BE2C (cell line): ENCODE results near the gene PALMD.

Source experiments
- DNase-seq: peaks from one replicate; pipeline ENCODE4 v3.0.0-alpha.2; 2020
- H3K27me3 ChIP-seq: fragments of 250-450 bp; sonication (Bioruptor Pico); 2 replicates; pipeline ENCODE4 v1.5.1; 2020; ENCODE audit warnings: mild to moderate bottlenecking
- H3K36me3 ChIP-seq: fragments of 250-450 bp; sonication (Bioruptor Pico); 2 replicates; pipeline ENCODE4 v1.5.1; 2020; ENCODE audit warnings: mild to moderate bottlenecking
- H3K4me1 ChIP-seq: fragments of 250-450 bp; sonication (Bioruptor Pico); 2 replicates; pipeline ENCODE4 v1.5.1; 2020
- H3K4me3 ChIP-seq: 2 replicates; pipeline ENCODE4 v1.5.1; 2011; ENCODE audit warnings: low read depth, low read length
- H3K9me3 ChIP-seq: fragments of 250-450 bp; sonication (Bioruptor Pico); 2 replicates; pipeline ENCODE4 v1.5.1; 2020
- CTCF ChIP-seq: IDR thresholded peaks from 2 replicates; pipeline ENCODE4 v1.5.1; 2012; ENCODE audit warnings: mild to moderate bottlenecking, low read depth, low read length

PALMD gene

DNA sequence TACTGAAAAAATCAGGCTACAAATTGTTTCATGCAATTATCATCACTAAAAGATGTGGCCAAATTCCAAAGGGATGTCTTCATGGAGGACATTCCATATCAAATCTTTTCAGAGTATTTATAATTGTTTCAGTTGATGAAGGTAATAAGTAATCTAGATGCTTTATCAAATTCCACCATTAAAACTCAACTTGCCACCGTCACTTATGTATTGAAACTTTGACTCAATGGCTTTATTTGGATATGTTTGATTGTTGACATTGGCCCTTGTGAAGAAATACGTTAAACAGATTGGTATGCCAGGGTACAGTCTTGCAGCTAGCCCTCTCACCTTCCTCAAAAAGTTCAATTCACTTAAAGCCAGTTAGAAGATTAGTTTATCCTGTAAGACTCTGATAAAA is 32.2 kb upstream of the PALMD start:
- no peak for TF ChIP-seq CTCF
- no peaks in the 10 kb centered on the region for H3K4me1 ChIP-seq
- no peaks in the 10 kb centered on the region for H3K27me3 ChIP-seq
- no peak overlapping the region for H3K4me3 ChIP-seq
- DNase-seq, result no peak
- H3K36me3 ChIP-seq, result no peaks in the 10 kb centered on the region
- no peaks in the 10 kb centered on the region for H3K9me3 ChIP-seq

DNA sequence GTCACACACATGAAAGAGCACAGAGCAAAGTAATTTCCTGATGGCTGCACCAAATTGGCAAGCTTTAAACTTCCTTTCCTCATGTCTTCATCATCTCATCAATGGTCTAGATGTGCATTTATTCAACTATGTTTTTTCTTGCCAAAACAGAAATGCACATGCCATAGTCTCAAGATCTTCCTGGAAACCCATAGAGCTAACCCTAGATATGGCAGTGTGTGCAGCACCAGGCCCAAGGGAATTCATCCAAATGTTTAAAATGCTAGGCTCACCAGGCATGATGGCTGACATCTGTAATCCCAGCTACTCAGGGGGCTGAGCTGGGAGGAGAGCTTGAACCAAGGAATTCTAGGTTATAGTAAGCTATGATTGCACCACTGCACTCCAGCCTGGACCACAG is 31.2 kb upstream of the PALMD start:
- Histone ChIP-seq H3K9me3 (no peaks in the 10 kb centered on the region), H3K4me1 (no peaks in the 10 kb centered on the region), H3K36me3 (no peaks in the 10 kb centered on the region), H3K4me3 (no peak overlapping the region), H3K27me3 (no peaks in the 10 kb centered on the region)
- no peak for DNase-seq
- no peak for TF ChIP-seq CTCF

DNA sequence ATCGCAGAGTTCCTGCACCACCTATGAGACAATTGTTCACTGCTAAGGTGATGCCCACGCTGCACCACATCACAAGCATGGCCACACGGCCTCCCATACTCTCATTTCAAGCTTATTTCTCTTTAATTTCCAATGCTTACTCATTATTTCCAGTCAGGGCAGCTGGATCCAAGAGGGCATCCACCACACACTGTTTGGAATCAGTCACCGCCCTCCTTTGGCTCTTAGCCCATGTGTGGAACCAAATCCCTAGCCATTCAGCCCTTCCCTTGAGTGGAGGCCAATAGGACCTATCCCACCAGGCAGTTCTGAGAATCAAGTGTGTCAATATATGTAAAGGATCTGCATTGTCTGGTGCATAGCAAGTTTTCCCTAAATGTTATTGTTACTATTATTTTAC is 26.3 kb upstream of the PALMD start:
- Histone ChIP-seq H3K4me3 (no peak overlapping the region), H3K27me3 (no peaks in the 10 kb centered on the region), H3K9me3 (no peaks in the 10 kb centered on the region), H3K4me1 (no peaks in the 10 kb centered on the region), H3K36me3 (no peaks in the 10 kb centered on the region)
- DNase-seq, result no peak
- no peak for TF ChIP-seq CTCF

GRCh38 chr1:99621340-99621901 is 24.5 kb upstream of the PALMD start:
- TF ChIP-seq CTCF, result no peak
- Histone ChIP-seq H3K9me3 (no peaks in the 10 kb centered on the region), H3K4me3 (no peak overlapping the region), H3K36me3 (no peaks in the 10 kb centered on the region), H3K4me1 (no peaks in the 10 kb centered on the region), H3K27me3 (no peaks in the 10 kb centered on the region)
- DNase-seq, result no peak

DNA sequence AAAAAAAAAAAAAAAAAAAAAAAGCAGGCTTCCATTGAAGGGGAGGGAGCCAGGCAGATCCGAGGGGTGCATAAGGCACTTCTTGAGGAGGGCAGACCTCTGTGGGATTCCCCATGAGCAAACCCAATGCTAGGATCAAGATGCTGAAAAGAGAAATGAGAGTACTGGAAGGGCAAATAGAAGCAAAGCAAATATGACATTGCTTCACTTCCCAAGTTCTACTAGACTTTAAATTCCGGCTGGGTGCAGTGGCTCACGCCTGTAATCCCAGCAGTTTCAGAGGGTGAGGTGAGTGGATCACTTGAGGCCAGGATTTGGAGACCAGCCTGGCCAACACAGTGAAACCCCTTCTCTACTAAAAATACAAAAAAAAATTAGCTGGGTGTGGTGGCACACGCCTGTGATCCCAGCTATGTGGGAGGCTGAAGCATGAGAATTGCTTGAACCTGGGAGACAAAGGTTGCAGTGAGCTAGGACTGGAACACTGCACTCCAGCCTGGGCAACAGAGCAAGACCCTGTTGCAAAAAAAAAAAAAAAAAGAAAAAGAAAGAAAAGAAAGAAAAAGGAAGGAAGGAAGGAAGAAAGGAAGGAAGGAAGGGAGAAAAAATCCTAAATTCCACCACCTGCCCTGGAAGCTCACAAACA is 23.1 kb upstream of the PALMD start:
- H3K36me3 ChIP-seq, result no peaks in the 10 kb centered on the region
- no peaks in the 10 kb centered on the region for H3K9me3 ChIP-seq
- H3K27me3 ChIP-seq, result no peaks in the 10 kb centered on the region
- DNase-seq, result no peak
- no peak for TF ChIP-seq CTCF
- H3K4me1 ChIP-seq, result no peaks in the 10 kb centered on the region
- H3K4me3 ChIP-seq, result no peak overlapping the region

DNA sequence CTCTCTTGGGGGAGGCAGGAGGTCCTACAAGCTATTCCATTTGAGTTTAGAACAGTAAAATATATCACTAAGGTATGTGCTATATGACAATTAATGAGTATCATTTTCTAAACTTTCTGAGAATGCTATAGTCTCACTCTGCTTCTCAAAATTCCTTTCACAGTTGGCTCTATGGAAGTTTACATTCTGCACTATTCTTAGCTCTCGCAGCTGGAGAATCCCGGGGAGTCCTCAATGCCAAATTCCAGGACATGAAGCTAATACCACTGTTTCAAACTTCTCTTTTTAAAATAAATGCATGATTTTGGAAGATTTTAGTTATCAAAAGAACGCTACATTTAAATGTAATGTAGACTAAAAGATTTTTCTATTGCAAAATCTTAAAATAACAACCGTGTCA is 22.4 kb upstream of the PALMD start:
- no peaks in the 10 kb centered on the region for H3K27me3 ChIP-seq
- TF ChIP-seq CTCF, result no peak
- no peak for DNase-seq

More for the DNA sequence above, 22.4 kb upstream of the PALMD start:
- Histone ChIP-seq H3K4me3 (no peak overlapping the region), H3K4me1 (no peaks in the 10 kb centered on the region), H3K9me3 (no peaks in the 10 kb centered on the region), H3K36me3 (no peaks in the 10 kb centered on the region)
